Mucosa of rectum (tissue), 2 donors: ENCODE results near the gene ZNF148.
A peak's percentile ranks its signal among the peaks of the same experiment; 100 is the strongest.
"Not testable (repeated sequence)": the region's sequence is repeated elsewhere in the genome, so short reads cannot be mapped to it uniquely, and the experiment has no call there.

ENCODE experiments used
- H3K27ac ChIP-seq, 2 donors: one replicate each; pipeline ENCODE4 v1.7.0; 2013; ENCODE audit warnings: inconsistent platforms in 2 of 2, low read depth in 2 of 2, low read length in 2 of 2
- H3K27me3 ChIP-seq, 2 donors: one replicate each; pipeline ENCODE4 v1.7.0; 2013; ENCODE audit warnings: low read length in 2 of 2; ENCODE audit not compliant: control insufficient read depth in 2 of 2, insufficient read depth in 2 of 2
- H3K36me3 ChIP-seq, 2 donors: one replicate each; pipeline ENCODE4 v1.7.0; 2013; ENCODE audit warnings: low read length in 2 of 2; ENCODE audit not compliant: control insufficient read depth in 2 of 2, insufficient read depth in 2 of 2
- H3K4me1 ChIP-seq, 2 donors: one replicate each; pipeline ENCODE4 v1.7.0; 2013; ENCODE audit warnings: low read length in 2 of 2, mild to moderate bottlenecking in 1 of 2; ENCODE audit not compliant: control insufficient read depth in 2 of 2, insufficient read depth in 2 of 2
- H3K4me3 ChIP-seq, 2 donors: one replicate each; pipeline ENCODE4 v1.7.0; 2013; ENCODE audit warnings: low read length in 2 of 2
- H3K9ac ChIP-seq, 2 donors: one replicate each; pipeline ENCODE4 v1.7.0; 2013; ENCODE audit warnings: low read length in 2 of 2, low read depth in 1 of 2, mild to moderate bottlenecking in 1 of 2
- H3K9me3 ChIP-seq, 2 donors: one replicate each; pipeline ENCODE4 v1.7.0; 2013; ENCODE audit warnings: low read length in 2 of 2; ENCODE audit not compliant: control insufficient read depth in 2 of 2
- donor health status: healthy.
- donor health status: Normal muscosa, but diverticular disease.

The ZNF148 gene

DNA sequence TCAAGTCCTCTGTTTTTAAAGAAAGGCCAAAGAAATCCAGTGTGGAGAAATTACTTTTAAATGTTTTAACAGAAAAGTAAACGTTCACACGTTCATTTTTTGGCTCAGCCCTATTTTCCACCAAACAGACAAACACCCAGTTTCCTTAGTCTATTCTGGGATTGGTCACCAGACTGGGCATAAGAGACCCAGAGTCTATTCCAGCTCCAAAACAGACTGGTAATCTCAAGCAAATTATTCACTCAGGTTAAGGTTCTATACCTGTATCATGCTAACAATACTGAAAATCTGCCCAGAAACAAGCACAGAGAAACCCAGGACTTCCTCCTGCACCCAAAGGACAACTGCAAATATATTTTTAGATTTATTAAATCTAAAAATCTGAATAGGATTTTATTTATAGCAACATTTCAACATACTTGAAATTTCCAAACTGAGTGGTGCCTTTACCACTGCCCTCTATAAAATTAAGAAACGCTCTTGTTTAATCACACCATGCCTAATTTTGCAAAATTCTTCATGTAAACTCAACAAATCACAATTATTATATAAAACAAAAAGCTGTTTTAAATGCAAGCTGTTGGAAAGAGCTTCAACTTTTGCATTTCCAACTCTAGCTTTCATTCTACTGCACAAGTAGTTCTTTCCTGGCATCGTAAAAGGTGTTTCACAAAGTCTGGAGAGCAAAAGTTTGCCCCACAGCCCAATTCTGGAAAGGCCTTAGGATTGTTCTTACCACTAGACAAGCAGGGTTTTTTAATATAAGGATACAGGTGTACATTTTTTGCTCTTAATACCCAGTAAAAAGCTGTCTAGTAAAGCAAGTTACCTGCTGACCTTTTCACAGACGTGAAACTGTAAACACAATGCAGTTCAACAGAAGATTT lies 18.7 kb downstream of the ZNF148 start:
- H3K27ac ChIP-seq, result peak overlapping the region in 1 of 2 donors; percentile 33
- peaks cover 0 to 3% of the 10 kb centered on the region in 2 donors for H3K4me1 ChIP-seq
- H3K27me3 ChIP-seq, result no peaks in the 10 kb centered on the region
- H3K36me3 ChIP-seq, result no peaks in the 10 kb centered on the region
- no peaks in the 10 kb centered on the region for H3K9me3 ChIP-seq
- H3K4me3 ChIP-seq, result peak overlapping the region; percentile 58 to 68
- peak overlapping the region; percentile 7 to 65 for H3K9ac ChIP-seq

DNA sequence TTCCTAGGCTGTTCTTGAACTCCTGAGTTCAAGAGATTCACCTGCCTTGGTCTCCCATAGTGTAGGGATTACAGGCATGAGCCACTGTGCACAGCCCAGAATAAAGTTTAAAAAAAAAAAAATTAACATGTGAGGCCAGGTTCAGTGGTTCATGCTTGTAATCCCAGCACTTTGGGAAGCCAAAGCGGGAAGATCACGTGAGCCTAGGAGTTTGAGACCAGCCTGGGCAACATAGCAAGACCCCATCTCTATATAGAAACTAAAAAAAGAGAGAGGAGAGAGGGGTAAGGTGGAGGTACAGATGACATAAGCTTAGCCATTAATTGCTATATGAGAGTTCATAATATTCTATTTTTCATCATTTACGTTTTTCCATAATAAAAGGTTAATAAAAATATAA lies 21.5 kb downstream of the ZNF148 start:
- Histone ChIP-seq H3K4me1 (peaks cover 0 to 3% of the 10 kb centered on the region in 2 donors), H3K9me3 (no peaks in the 10 kb centered on the region), H3K36me3 (no peaks in the 10 kb centered on the region), H3K9ac (no peak overlapping the region), H3K27me3 (no peaks in the 10 kb centered on the region), H3K4me3 (no peak overlapping the region), H3K27ac (no peak overlapping the region)

DNA sequence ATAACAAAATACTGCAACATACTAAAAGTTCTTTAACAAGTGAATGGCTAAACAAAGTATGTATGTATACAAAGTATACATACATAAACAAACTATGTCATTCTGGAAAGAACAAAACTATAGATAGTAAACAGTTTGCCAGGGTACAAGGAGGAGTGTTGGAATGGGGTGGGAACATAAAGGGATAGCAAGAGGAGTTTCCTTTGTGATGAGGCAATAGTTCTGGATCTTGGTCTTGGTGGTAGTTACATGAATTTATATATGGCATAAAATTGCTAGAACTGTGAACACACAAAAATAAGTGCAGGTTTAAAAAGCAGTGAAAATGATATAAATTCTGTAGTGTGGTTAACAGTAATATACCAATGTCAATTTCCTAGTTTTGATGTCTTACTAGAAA lies 22.0 kb downstream of the ZNF148 start:
- no peaks in the 10 kb centered on the region for H3K27me3 ChIP-seq
- no peak overlapping the region for H3K9ac ChIP-seq
- no peaks in the 10 kb centered on the region for H3K9me3 ChIP-seq
- no peaks in the 10 kb centered on the region for H3K36me3 ChIP-seq
- H3K27ac ChIP-seq, result no peak overlapping the region
- H3K4me1 ChIP-seq, result peaks cover 0 to 3% of the 10 kb centered on the region in 2 donors
- no peak overlapping the region for H3K4me3 ChIP-seq

DNA sequence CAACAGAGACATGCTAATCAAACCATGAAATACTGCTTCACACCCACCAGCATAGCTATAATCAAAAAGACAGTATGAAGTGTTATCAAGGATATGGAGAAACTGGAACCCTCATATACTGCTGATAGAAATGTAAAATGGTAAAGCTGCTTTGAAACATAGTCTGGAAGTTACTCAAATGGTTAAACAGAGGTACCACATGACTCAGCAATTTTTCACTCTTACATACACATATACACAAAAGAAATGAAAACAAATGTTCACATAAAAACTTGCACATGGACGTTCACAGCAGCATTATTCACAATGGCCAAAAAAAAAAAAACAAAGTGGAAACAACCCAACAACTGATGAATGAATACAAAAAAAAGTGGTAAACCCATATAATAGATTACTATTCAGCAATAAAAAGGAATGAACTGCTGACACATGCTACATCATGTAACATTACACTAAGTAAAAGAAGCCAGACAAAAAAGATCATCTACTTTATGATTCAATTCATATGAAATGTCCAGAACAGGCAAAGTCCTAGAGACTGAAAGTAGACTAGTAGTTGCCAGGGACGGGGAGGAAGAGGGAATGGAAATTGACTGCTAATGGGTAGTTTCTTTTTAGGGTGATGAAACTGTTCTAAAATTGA lies 23.2 kb downstream of the ZNF148 start:
- Histone ChIP-seq H3K27me3 (no peaks in the 10 kb centered on the region), H3K36me3 (no peaks in the 10 kb centered on the region), H3K4me1 (no peaks in the 10 kb centered on the region), H3K9me3 (no peaks in the 10 kb centered on the region), H3K4me3 (no peak overlapping the region), H3K9ac (no peak overlapping the region), H3K27ac (no peak overlapping the region)

DNA sequence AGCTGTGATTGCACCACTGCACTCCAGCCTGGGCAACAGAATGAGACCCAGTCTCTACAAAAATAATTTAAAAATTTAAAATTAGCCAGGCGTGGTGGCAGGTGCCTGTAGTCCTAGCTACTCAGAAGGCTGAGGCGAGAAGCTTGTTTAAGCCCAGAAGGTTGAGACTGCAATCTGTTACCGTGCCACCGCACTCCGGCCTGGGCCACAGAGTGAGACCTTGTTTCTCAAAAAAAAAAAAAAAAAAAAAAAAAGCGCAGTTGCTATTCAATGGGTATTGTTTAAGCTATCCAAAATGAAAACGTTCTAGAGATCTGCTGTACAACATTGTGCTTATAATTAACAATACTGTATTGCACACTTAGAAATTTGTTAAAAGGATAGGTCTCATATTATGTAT lies 24.0 kb downstream of the ZNF148 start:
- H3K27me3 ChIP-seq, result no peaks in the 10 kb centered on the region

DNA sequence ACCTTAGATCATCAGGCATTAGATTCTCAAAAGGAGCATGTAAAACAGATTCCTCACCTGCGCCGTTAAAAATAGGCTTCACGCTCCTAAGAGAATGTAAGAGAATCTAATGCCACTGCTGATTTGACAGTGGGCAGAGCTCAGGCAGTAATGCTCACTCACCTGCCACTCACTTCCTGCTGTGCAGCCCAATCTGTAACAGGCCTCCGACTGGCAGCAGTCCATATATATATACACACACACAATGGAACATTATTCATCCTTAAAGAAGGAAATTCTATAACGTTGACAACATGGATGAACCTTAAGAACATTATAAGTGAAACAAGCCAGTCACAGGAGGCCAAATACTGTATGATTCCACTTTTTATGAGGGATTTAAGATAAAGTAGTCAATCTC lies 24.5 kb downstream of the ZNF148 start:
- Histone ChIP-seq H3K4me1 (no peaks in the 10 kb centered on the region), H3K27ac (no peak overlapping the region)

More for the DNA sequence above, 24.0 kb downstream of the ZNF148 start:
- H3K4me1 ChIP-seq, result no peaks in the 10 kb centered on the region
- H3K9me3 ChIP-seq, result no peaks in the 10 kb centered on the region
- H3K36me3 ChIP-seq, result no peaks in the 10 kb centered on the region
- no peak overlapping the region for H3K9ac ChIP-seq
- no peak overlapping the region for H3K4me3 ChIP-seq
- no peak overlapping the region for H3K27ac ChIP-seq

DNA sequence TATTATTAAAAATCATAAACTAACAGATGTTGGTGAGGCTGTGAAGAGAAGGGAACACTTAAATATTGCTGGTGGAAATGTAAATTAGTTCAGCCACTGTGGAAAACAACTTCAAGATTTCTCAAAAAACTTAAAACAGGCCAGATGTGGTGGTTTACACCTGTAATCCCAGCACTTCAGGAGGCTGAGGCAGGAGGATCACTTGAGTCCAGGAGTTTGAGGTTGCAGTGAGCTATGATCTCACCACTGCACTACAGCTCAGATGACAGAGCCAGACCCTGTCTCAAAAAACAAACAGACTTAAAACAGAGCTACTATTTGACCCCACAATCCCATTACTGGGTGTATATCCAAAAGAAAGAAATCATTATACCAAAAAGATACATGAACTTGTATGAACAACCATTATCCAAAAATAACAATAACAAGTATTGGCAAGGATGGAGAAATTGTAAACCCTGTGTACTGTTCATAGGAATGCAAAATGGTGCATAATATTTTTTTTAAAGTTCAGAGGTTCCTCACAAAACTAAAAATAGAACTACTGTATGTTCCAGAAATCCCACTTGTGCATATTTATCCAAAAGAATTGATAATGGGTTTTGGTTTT lies 25.5 kb downstream of the ZNF148 start:
- no peaks in the 10 kb centered on the region for H3K4me1 ChIP-seq
- H3K9ac ChIP-seq, result no peak overlapping the region
- no peak overlapping the region for H3K27ac ChIP-seq
- no peaks in the 10 kb centered on the region for H3K36me3 ChIP-seq
- H3K4me3 ChIP-seq, result no peak overlapping the region
- no peaks in the 10 kb centered on the region for H3K9me3 ChIP-seq
- H3K27me3 ChIP-seq, result no peaks in the 10 kb centered on the region

More for the DNA sequence above, 24.5 kb downstream of the ZNF148 start:
- no peaks in the 10 kb centered on the region for H3K36me3 ChIP-seq
- no peaks in the 10 kb centered on the region for H3K27me3 ChIP-seq
- no peak overlapping the region for H3K4me3 ChIP-seq
- H3K9me3 ChIP-seq, result no peaks in the 10 kb centered on the region
- H3K9ac ChIP-seq, result no peak overlapping the region

DNA sequence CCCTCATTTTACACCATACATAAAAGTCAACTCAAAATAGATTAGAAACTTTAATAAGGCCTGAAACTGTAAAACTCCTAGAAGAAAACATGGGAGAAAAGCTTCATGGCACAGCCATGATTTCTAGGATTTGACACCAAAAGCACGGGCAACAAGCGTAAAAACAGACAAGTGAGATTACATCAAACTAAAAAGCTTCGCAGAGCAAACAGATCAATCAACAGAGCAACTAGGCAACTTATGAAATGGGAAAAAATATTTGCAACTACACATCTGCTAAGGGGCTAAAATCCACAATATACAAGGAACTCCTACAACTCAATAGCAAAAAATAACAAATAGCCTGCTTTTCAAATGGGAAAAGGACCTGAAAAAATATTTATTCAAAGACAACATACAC lies 26.1 kb downstream of the ZNF148 start:
- Histone ChIP-seq H3K27me3 (no peaks in the 10 kb centered on the region), H3K9ac (no peak overlapping the region), H3K4me3 (no peak overlapping the region), H3K36me3 (no peaks in the 10 kb centered on the region), H3K27ac (no peak overlapping the region), H3K9me3 (no peaks in the 10 kb centered on the region), H3K4me1 (no peaks in the 10 kb centered on the region)

DNA sequence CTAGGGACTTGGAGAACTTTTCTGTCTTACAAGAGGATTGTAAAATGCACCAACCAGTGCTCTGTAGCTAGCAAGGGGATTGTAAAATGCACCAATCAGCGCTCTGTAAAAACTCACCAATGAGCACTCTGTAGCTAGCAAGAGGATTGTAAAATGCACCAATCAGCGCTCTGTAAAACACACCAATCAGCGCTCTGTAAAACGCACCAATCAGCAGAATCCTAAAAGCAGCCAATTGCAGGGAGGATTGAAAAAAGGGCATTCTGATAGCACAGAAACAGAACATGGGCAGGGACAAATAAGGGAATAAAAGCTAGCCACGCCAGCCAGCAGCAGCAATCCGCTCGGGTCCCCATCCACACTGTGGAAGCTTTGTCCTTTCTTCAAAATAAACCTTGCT lies 31.8 kb downstream of the ZNF148 start:
- not testable (repeated sequence) for H3K4me1 ChIP-seq, H3K27ac ChIP-seq, H3K36me3 ChIP-seq, H3K4me3 ChIP-seq, H3K9me3 ChIP-seq, H3K27me3 ChIP-seq, H3K9ac ChIP-seq

DNA sequence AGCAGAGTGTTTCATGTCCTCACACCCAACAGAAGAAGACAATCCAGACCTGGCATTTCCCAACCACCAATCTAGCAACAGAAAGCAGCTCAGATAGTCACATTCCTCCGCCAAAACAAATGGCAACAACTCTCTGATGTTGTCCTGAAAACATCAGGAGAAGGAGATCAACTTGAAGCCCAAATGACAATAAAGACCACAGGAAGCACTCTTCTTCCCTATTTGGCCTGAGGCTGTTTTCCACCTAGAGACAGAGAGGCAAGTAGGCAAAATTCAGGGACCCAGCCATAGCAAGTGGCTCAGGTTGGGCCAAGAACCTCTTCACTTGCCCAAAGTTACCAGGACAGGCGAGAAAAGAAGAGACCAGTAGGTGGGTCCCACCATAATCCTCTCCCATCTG lies 35.0 kb downstream of the ZNF148 start:
- H3K36me3 ChIP-seq, result no peaks in the 10 kb centered on the region
- H3K9ac ChIP-seq, result no peak overlapping the region
- no peaks in the 10 kb centered on the region for H3K9me3 ChIP-seq
- no peak overlapping the region for H3K27ac ChIP-seq
- no peaks in the 10 kb centered on the region for H3K27me3 ChIP-seq
- no peaks in the 10 kb centered on the region for H3K4me1 ChIP-seq
- no peak overlapping the region for H3K4me3 ChIP-seq
